HCT116 (cell line): ENCODE measurements around the gene WDR62.
"Not testable (repeated sequence)": the region's sequence is repeated elsewhere in the genome, so short reads cannot be mapped to it uniquely, and the experiment has no call there.

ENCODE experiments used
- CEBPB ChIP-seq: IDR thresholded peaks from 2 replicates; pipeline ENCODE4 v1.6.1; 2012; ENCODE audit warnings: low read depth
- CTCF ChIP-seq, 3 experiments: fragments of 200-600 bp in 1 of 3; sonication (generic) in 1 of 3; IDR thresholded peaks in 2 of 3; conservative IDR thresholded peaks in 1 of 3; 2 replicates each; pipeline ENCODE4 v1.5.1; 2012 to 2017; ENCODE audit warnings: low read depth in 2 of 3, low read length in 2 of 3, antibody characterized with exemption in 1 of 3, borderline replicate concordance in 1 of 3, control low read depth in 1 of 3, mild to moderate bottlenecking in 1 of 3, mixed read lengths in 1 of 3, mixed run types in 1 of 3, moderate library complexity in 1 of 3; ENCODE audit not compliant: insufficient read depth in 1 of 3
- EZH2phosphoT487 ChIP-seq: fragments of 200-600 bp; IDR thresholded peaks from 2 replicates; pipeline ENCODE4 v1.6.1; 2018; ENCODE audit warnings: antibody characterized with exemption, borderline replicate concordance
- JUND ChIP-seq: IDR thresholded peaks from 2 replicates; pipeline ENCODE4 v1.6.1; 2012
- POLR2A ChIP-seq: IDR thresholded peaks from 2 replicates; pipeline ENCODE4 v1.7.0; 2011; ENCODE audit warnings: borderline replicate concordance; ENCODE audit not compliant: insufficient read depth, insufficient read length; ENCODE audit errors: extremely low read depth
- POLR2AphosphoS5 ChIP-seq: IDR thresholded peaks from 2 replicates; pipeline ENCODE4 v1.6.1; 2011; ENCODE audit warnings: mild to moderate bottlenecking, low read depth, low read length, moderate library complexity
- RAD21 ChIP-seq: IDR thresholded peaks from 2 replicates; pipeline ENCODE4 v1.6.1; 2012; ENCODE audit warnings: low read depth, mild to moderate bottlenecking
- TF ChIP-seq, protein P1 (sequence below): IDR thresholded peaks from 2 replicates; pipeline ENCODE4 v1.6.1; 2012; ENCODE audit warnings: low read depth

DNA sequence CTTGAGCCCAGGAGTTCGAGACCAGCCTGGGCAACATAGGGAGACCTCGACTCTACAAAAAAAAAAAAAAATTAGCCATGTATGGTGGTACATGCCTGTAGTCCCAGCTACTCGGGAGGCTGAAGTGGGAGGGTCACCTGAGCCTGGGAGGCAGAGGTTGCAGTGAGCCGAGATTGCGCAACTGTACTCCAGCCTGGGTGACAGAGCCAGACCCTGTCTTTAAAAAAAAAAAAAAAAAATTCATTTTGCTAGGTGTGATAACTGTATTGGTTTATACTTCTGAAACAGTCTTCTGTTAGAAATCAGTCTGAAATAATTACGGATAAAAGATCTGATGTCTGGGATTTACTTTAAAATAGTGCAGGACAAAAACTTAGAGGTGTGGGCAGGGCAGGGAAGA lies 13.6 kb upstream of the WDR62 start:
- TF ChIP-seq POLR2A; CTCF (IDR thresholded peaks at IDR 0.05 in 2 of 3, conservative IDR thresholded peaks at IDR 0.05 in 1 of 3; ENCODE audit: borderline replicate concordance in 1 of 3, insufficient read depth in 1 of 3, low read depth in 2 of 3, low read length in 2 of 3); EZH2phosphoT487; POLR2AphosphoS5; CEBPB; JUND; RAD21: not testable (repeated sequence)
- TF ChIP-seq, protein P1, sequence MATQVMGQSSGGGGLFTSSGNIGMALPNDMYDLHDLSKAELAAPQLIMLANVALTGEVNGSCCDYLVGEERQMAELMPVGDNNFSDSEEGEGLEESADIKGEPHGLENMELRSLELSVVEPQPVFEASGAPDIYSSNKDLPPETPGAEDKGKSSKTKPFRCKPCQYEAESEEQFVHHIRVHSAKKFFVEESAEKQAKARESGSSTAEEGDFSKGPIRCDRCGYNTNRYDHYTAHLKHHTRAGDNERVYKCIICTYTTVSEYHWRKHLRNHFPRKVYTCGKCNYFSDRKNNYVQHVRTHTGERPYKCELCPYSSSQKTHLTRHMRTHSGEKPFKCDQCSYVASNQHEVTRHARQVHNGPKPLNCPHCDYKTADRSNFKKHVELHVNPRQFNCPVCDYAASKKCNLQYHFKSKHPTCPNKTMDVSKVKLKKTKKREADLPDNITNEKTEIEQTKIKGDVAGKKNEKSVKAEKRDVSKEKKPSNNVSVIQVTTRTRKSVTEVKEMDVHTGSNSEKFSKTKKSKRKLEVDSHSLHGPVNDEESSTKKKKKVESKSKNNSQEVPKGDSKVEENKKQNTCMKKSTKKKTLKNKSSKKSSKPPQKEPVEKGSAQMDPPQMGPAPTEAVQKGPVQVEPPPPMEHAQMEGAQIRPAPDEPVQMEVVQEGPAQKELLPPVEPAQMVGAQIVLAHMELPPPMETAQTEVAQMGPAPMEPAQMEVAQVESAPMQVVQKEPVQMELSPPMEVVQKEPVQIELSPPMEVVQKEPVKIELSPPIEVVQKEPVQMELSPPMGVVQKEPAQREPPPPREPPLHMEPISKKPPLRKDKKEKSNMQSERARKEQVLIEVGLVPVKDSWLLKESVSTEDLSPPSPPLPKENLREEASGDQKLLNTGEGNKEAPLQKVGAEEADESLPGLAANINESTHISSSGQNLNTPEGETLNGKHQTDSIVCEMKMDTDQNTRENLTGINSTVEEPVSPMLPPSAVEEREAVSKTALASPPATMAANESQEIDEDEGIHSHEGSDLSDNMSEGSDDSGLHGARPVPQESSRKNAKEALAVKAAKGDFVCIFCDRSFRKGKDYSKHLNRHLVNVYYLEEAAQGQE: not testable (repeated sequence)
